ENCODE data around the gene MIA.

- TF ChIP-seq, protein P1, sequence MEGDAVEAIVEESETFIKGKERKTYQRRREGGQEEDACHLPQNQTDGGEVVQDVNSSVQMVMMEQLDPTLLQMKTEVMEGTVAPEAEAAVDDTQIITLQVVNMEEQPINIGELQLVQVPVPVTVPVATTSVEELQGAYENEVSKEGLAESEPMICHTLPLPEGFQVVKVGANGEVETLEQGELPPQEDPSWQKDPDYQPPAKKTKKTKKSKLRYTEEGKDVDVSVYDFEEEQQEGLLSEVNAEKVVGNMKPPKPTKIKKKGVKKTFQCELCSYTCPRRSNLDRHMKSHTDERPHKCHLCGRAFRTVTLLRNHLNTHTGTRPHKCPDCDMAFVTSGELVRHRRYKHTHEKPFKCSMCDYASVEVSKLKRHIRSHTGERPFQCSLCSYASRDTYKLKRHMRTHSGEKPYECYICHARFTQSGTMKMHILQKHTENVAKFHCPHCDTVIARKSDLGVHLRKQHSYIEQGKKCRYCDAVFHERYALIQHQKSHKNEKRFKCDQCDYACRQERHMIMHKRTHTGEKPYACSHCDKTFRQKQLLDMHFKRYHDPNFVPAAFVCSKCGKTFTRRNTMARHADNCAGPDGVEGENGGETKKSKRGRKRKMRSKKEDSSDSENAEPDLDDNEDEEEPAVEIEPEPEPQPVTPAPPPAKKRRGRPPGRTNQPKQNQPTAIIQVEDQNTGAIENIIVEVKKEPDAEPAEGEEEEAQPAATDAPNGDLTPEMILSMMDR (IDR thresholded peaks at IDR 0.05; ENCODE audit: insufficient read depth, low read length, poor library complexity, severe bottlenecking), result no peak
- no peak for TF ChIP-seq EZH2phosphoT487 (conservative IDR thresholded peaks at IDR 0.05; ENCODE audit: low read length)
Measured at GRCh38 chr19:40739871-40740703, 35.2 kb upstream of the MIA start.
